Middle frontal gyrus (tissue), 1 donor: Measurements from ENCODE around the gene NEK7.

Experiments
- DNase-seq: peaks from one replicate; pipeline ENCODE4 v3.0.0-alpha.2; 2015; ENCODE audit warnings: low spot score; ENCODE audit errors: extremely low spot score

NEK7 gene

DNA sequence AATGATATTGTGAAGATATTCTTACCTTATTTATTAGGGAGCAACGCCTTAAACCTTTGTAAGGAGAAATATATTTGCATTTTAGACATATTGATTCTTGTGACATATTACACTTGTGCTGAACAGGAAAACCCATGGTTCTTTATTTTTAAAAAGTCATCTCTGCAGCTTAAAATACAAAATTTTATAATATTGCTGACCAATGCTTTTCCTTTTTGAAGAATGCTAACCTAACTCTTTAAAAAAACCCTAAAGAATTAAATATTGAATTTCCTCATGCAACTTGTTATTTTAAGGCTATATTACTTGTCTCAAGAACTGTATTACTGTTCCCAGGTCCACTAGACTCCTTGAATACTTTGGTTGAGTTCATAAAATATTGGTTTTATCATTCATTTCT, 99.0 kb downstream of the NEK7 start:
- no peak for DNase-seq

DNA sequence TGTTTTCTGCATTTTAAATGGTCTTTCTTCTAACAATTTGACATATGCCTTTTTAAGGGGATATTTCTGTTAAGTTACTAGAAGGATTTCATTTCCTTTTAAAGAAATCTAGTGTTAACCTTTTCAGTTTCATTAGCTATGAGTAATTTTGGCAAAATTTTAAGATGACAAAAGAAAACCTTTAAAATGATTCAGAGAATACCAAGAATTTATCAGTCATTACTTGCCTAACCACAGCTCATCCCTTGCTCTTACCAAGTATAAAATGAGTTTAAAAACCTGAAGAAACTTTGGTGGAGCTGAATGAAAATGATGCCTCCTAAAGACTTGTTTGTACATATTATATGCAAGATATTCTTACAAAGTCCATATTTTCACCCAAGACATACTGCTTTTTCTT, 101.7 kb downstream of the NEK7 start:
- DNase-seq = no peak

DNA sequence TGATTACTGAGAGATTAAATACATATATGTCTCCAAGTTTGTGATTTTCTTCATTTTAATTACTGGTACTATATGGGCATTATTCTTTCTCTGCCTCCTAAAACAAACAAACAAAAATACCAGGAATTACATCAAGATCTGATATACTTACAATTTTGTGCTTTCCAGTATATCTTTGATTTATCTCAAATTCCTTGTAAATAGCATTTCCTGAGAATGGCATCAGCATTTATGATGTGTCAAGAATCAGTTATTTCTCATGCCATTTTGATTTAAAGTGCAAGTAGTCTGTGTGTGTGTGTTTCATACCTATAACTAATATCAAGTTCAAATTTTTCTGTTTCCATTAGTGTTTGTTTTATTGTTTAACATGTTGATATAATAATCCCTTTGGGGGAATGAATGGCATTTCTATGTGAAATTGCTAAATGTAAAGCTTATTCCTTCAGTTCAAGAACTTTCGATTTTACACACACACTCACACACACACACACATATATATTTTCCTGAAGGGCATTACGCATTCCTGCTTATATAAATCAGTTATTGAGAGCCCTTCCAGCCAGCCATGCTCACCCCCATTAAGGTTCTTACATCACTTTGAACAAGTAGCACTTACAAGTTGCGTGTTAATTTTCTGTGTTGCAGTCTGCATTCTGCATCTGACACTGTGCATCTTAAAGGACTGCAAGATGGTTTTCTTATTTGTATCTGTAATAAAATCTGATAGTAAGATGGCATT, 102.7 kb downstream of the NEK7 start:
- no peak for DNase-seq

DNA sequence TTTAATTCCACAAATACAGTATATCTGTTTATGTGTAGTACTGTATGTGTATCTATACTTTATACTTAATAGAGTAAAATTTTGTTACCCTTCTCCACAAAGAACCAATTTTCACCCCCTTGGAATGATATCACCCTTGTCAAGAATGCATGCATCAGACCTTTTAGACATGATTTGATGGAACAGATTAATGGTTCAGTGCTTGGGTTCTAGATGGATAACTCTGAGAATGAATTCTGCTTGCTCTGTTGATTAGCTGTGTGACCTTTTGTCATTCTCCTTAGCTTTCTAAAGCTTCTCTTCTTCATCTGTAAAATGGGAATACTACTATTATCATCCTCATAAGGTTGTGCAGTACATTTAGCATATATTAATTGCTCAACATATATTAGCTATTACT, 105.1 kb downstream of the NEK7 start:
- DNase-seq = no peak

- DNase-seq = no peak
Observed at GRCh38 chr1:198263186-198263585, 106.4 kb downstream of the NEK7 start.

GRCh38 chr1:198264282-198264681, 107.5 kb downstream of the NEK7 start:
- no peak for DNase-seq

DNA sequence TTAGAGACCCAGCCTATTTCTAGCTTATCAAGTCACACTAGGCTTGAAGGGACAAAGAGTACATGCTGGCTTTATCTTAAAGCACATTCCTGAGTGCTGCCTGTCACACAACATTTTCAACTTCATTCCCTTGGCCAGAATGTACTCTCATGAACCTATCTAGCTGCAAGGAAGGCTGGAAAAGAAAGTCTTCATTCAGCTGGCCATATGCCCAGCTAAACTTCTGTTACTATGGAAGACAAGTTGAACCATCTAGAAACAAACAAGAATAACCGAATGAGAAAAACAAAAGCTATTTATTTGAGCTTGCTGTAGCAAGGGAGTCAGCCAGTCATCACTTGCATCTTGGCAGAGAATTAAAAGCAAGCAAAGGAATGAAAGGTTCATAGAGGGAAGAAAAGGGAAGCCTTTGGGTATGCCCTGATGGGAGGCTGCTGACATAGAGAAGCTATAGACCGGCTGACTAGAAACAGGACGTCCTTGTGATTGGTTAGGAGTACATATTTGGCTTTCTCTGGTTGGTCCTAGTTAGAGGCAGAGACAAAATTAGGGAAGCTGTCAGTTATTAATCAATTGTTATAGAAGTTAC, 108.4 kb downstream of the NEK7 start:
- DNase-seq = no peak

DNA sequence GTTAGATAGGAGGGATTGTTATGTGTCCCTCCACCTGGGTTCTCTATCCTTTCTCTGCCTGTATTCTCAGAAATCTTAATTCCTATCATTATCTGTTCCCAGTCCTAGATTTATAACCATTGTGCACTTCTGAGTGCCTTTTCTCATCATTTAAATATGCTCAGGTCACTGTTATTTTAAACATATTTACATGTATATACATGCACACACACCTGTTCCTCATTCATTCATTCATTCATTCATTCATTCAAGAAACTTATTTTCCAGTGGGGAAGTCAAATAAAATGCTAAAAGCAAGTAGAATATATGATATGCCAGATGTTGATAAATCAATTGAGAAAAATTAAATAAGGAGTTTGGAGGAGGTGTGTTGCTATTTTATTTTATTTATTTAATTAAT, 110.3 kb downstream of the NEK7 start:
- no peak for DNase-seq

DNA sequence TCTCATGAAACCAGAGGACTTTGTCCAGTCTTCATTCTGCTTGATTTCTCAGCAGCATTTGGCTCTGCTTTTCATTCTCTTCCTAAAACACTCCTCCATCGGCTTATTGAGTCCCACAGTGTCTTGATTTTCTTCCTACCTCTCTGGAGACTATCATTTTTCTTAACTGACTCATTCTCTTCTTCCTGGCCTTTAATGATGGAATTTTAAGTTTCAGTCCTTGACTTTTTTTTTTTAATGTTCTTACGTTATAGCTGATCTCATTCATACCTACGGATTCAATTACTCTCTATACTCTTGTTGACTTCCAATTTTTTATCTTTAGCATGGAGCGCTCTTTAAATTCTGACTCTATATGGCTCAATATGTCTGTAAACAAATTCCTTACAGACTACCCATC, 111.1 kb downstream of the NEK7 start:
- no peak for DNase-seq

DNA sequence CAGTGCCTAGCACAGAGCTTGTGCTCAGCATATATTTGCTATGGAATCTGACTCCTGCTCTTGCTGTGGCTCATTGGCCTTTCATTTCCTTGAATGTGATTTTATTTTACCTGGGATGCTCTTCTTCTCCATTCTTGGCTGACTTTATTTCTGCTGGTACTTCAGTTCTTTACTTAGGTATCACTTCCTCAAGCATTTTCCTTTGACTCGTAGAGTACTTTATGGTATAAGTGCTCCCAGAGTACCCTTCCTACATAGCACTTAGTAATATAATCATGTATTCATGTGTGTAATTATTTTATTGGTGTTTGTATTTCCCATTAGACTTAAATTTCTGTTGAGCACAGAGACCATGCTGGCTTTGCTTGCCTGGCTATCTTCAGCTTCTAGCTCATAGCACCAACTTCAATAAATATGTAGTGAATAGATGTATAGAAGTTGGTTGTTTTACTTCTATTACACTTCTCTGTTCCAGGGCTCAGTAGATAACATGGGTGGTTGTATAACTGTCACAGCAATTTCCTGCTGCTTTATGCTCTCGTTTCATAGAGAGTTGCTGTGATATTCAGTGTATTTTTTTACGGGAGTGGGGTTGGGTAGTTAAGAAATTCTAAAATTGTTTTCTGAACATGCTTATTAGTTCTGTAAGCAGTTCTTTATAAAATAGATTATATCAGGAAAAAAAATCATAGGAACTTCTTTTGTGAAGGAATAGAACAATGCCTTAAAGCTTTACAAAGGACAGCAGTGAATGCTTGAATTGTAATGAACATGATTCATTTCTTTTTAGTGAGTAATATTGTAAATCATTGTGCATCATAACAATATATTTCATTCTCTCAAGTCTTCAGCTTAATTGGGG, 112.2 kb downstream of the NEK7 start:
- DNase-seq = no peak

- DNase-seq = no peak
Observed at GRCh38 chr1:198269646-198269940, 112.8 kb downstream of the NEK7 start.

- no peak for DNase-seq
Observed at GRCh38 chr1:198270273-198270828, 113.6 kb downstream of the NEK7 start.

DNA sequence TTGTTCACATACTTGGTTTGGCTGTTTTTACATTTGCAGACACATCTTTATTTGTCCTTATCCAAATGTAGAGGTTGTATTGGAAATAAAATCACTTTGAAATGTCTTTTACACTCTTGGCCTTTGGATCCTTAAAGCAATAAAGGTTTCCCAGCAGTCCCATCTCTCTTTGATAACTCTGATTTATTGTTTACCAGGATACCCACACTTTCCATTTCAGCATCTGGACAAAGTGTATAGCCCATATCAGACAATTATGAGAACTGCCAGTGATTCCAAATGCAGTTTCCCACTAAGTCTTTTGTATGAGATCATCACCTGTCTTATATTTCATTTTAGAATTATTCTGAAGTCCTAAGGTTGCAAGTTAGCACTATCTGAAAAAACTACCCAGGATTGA, 114.7 kb downstream of the NEK7 start:
- DNase-seq = no peak

GRCh38 chr1:198272492-198272891, 115.7 kb downstream of the NEK7 start:
- no peak for DNase-seq

DNA sequence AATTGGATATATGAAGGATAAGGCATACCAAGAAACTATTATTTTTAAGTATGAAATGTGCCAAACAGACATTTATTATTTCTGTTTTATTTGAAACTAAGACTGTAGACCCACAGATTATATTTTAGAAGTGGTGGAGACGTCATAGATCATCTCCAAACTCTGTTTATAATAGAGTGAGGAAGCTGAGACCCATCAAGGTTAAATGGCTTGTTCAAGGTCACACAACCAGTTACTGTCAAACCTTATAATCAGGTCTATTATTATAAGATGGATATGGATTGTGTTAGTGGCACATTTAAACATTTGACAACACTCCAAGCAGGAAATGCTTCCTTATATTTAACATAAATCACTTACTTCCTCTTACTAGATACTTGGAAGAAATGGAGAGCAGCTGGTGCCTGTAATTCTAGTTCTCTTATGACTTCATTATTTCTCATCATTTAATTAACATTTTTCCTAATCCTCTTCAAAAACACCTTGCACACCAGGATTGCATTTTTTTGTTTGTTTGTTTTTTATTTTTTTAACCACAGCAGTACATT, 117.0 kb downstream of the NEK7 start:
- no peak for DNase-seq

- no peak for DNase-seq
Observed at GRCh38 chr1:198275597-198275996, 118.8 kb downstream of the NEK7 start.

DNA sequence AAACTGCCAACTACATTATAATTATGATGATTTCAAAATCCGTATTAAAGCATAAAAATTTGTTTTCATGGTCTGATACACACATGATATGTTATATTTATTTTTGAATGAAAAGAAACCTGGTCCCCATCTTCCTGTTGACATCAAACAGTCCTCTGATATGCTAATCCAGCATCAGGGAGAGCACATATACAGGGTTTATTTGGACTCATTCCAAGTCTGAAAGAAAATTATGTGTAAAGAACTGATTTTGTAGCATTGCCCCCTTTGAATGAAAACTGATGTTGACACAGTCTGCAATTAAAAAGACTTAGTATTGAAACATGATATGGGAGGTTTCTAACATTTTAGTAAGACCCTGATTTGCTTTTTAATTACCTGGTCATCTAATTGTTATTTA, 119.4 kb downstream of the NEK7 start:
- DNase-seq = no peak

DNA sequence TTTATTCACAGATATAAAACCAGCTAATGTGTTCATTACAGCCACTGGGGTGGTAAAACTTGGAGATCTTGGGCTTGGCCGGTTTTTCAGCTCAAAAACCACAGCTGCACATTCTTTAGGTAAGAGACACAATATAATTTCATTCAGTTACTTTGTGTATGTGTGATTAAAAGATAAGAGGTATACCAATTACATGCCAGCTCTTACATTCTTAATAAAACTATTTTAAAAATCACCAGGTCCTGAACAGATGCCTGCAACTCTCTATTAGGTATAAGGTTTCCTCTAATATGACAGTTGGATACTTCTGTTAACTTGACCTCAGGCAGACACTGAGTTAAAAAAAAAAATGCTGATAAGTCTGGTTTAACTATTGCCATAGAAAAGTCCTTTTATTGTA, 122.1 kb downstream of the NEK7 start:
- no peak for DNase-seq

GRCh38 chr1:198280080-198280479, 123.3 kb downstream of the NEK7 start:
- no peak for DNase-seq

DNA sequence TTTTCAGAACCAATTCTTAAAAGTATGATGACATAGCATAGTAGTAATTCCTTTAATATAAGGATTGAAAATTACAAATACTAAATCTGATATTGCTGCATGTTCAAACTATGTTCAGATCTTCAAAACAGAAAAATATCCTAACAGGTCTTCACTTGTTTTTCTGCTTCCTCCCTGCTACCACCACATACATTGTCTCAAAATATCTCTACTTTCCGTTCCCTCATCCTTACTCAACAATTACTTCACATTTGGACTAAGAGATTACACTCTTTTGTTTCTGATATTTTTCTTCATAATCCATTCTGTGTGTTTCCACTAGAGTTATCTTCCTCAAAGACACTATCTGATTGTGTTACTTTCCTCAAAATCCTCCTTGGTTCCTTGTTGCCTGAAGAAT, 125.1 kb downstream of the NEK7 start:
- no peak for DNase-seq

DNA sequence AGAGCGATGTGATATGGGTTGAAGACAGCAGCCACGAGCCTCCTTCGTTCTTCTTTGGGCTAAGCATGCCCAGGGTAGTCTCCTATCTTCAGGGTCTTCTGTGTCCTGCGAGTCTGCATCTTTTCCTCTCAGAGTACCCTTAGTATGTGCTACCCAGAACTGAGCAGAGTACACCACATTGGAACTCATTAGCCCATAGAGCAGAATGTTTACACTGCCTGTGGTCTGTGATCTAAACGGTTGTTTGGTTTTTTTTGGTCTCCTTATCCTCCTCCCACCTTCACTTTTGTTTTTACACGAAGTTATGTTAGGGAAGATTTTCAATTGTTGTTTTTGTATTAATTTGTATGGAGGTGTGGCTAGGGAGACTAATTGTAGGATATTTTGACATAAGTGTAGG, 126.4 kb downstream of the NEK7 start:
- DNase-seq = no peak

DNA sequence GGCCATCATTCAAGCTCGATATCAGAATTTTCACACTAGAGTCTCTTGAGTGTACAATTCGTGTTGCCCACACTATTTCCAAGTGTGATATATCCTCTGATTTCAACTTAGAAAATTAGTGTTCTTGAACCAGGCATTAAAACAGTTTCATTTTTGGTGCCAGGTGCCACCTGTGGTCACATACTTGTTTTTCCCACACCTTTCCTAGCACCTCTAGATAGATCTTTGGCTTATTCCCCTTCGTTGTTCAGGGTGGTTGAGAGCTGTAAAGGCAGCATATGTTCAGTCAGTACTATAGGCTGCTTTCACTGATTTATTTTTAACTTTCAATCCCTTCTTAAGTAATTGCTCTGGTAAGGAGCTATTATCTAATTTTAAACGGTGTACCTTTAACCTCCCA, 131.1 kb downstream of the NEK7 start:
- DNase-seq = no peak
